B cell (primary cell): Measurements from ENCODE around the gene SLC2A13.

Experiments used
- CTCF ChIP-seq: fragments of 200-600 bp; IDR thresholded peaks from one replicate; pipeline ENCODE4 v1.8.0; 2022; ENCODE audit warnings: antibody characterized with exemption, mild to moderate bottlenecking
- EZH2 ChIP-seq: IDR thresholded peaks from 2 replicates; pipeline ENCODE4 v1.6.1; 2012; ENCODE audit warnings: borderline replicate concordance, low read depth, mild to moderate bottlenecking, moderate library complexity, low read length; ENCODE audit not compliant: insufficient read depth, poor library complexity, severe bottlenecking

GRCh38 chr12:39986674-39987073, 119.2 kb downstream of the SLC2A13 start:
- TF ChIP-seq CTCF (no peak), EZH2 (no peak)
